ENCODE measurements around the gene GLCCI1.

GRCh38 chr7:8044761-8045430 is 76.3 kb downstream of the GLCCI1 start:
- no peak for TF ChIP-seq POLR2AphosphoS5 (IDR thresholded peaks at IDR 0.05)
- TF ChIP-seq EP300 (IDR thresholded peaks at IDR 0.05; ENCODE audit: low read depth), result no peak

Data from transverse colon (tissue), 3 donors.